Measurements from ENCODE around the gene HHAT.

The HHAT gene

DNA sequence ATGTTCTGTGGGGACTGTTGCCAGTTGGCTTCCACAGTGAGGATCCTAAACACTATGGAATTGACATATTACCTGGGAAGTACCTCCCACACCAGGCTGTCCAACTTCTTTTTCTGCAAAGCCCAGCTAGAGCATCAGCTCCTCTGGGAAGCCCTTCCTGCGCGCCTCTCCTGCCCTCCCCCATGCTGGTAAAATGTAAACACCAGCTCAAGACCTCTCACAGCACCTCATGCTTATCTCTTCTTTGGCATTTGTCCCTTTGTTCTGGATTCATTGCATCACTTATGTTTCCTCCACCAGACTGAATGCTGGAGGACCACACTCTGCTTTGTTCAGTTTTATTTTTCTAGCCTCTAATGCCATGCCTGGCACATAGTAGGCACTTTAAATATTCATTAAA is 172.1 kb downstream of the HHAT start:
- no peak for DNase-seq

DNA sequence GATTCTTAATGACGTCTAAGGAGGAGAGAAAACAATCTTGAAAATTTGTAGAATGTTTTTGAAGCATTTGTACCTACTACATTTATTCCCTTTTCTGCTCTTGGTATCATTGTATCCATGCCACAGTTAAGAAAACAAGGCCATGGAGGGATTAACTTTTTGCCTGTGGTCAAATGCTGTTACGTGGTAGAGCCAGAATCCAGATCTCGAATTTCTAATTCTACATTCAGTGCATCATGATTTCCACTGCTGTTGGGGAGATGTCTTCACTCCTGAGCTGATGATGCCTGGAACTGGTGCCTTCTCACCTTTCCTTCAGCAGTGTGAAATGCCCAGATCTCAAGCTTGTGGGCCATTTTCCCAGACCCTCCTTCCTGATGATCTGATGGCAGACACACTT is 175.6 kb downstream of the HHAT start:
- DNase-seq = no peak

DNA sequence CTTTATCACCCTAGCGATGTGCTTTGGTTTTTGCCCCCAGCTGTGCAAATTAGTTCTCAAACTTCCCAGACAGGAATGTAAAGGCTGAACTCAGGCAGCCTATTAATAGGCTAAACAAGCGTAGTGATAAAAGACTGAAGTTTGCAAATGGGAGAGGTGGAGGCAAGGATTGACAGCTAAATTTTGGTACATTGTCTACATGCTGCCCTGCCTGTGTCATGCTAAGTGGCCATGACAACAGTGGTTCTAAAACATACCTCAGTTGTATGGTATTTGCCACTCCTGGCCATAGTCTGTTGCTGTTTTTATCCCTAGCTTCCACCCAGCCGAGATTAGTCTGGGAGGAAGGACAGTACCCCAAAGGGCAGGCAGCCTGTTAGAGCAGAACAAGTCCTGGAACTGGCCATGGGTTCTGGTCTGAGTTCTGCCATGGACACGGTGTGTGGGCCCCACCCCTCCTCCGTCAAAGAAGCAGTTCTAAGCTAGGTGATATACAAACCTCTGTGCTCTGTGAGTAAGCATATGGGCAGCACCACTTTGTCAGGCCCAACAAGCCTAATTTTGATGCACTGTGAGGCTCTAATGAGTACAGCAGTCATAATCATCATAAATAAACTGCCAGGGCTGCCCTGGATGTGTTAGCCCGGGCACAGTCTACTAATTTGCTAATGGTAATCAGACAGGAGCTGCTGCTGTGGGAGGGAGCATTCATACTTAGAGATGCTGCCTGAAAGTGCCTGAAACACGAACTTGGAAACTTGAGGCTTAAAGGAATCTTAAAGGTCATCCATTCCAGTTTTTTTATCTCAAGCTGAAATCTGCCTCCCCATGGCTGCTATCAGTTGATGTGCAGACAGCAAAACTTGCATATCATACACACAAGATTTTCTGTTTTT is 177.1 kb downstream of the HHAT start:
- DNase-seq = no peak

DNA sequence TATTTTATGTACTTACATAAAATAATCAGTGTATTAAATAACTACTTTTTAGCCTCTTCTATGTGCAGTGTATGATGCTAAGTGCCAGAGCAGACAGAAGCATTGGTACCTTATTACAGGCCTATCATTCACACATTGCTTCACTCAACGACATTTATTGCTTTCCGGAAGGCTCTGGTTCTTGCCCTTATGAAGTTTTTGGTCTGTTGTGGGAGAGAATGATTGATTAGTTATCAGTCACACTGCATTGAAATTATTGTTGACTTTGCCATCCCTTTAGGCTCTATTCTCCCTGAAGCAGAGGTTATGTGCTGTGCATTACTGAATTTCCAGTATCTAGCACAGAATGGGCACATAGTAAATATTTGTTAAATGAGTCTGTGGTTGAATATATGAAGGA is 178.0 kb downstream of the HHAT start:
- no peak for DNase-seq

DNA sequence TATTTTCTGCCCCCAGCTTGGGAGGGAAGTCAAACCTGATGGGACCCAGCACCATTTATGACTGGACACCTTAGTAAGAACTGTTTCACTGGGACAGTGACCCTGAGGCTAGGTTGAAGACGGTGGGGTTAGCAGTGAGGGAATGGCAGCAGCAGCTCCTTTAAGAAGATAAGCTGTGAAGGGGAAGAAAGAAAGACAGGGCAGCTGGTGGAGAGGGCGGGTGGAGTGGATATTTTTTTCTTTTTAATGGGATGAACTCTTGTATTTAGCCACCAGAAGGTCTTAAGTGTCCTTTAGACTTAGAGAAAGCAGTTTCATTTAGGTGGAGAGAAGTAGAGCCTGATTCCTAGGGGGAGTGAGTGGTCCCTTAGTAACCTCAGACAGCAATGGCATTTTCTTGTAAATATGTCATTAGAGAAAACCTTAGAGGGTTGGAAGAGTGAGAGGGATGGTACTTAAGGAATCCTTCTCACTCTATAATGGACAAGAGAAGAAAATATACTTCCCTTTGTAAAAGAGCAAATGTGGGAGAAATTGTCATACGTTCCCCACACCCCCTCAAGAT is 187.5 kb downstream of the HHAT start:
- no peak for DNase-seq

DNA sequence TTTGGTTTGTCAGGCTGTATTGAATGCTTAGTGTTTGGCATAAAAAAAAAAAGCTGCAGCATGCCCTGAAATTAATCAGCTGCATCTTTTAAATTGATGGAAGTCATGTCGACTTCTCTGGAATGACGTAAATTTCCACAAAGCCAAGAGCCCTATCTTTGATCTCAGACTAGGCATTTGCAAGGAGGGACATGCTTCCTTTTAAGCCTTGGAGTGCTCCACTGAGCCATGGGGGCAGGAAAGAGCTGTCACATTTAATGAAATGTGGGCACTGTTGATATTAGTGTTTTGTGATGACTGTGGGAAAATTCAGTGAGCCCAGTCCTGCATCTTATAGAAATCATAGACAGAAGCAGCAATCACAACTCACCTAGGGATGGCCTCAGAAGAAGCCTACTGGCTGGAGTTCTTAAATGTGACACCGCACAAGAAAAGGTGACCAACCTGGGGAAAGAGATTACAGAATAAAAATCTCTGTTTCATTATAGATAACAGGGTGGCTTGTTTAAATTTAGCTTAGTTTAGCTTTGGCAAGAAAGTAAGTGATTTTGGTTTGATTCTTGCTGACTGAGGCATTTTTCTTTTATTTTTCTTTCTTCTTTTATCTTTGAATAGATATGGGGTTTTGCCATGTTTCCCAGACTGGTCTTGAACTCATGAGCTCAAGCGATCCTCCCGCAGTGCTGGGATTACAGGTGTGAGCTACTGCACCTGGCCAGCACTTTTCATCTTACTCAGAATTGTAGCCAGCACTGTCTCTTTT is 188.2 kb downstream of the HHAT start:
- no peak for DNase-seq

DNA sequence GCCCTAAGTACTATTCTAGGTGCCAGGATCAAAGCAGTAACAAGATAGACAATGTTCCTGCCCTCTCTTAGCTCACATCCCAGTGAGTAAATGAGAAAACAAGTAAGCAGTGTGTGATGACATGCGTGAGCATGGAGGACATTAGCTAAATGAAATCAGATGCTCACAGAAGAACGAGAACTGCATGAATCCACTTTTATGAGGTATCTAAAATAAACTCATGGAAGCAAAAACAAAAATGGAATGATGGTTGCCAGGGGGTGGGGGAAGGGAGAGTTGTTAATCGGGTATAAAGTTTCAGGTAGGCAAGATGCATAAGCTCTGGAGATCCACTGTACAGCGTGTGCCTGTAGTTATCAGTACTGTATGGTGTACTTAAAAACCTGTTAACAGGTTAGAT is 195.1 kb downstream of the HHAT start:
- DNase-seq = no peak

DNA sequence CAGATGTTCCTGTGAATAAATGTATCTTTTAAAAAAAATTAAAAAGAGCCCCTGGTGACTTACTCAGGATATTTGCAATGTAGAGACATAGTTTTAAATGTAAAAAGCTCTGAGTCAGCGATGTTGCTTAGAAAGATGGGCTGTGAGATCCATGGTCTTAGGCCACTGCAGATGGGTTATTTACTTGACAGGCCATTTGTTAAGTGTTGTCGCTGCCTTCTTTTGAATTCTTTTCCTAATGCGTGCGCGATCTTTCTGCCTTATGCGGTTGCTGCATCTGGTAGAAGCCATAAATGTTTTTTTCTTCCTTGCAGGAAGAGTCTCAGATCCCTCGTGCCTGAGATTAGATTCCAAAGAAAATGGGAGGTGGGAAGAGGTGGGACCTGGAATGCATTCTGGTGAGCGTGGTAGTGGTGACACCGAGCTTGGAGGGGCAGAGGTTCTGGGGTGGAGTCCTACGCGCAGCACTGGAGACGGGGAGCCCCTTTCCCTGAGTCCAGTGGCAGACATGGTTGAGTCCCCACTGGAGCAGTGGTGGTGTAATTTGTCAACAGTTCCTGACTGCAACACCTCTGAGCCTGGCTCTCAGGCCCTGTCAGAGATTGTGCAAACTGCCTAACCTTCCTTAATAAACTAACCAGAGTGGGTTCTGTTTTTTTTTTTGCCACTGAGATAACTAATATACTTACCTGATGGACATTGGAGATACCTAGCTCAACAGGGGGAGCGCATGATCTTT is 197.2 kb downstream of the HHAT start:
- no peak for DNase-seq

DNA sequence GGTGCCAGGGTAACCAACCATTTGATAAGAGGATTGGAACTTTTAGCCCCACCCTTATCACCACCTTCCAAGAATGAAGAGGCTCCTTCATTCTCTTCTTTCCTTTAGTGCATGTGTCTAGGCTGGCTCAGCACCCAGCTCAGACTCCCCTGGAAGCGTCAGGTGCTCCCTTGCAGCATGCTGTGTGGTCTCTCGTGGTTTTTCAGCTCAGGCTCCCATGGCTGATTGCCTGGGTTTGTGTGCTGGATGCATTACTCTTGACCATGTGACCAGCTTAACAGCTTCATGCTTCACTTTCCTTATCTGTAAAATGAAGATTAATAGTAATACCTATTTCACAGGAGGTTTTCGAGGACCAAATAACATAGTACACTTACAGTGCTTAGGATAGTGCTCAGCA is 198.4 kb downstream of the HHAT start:
- DNase-seq = no peak

DNA sequence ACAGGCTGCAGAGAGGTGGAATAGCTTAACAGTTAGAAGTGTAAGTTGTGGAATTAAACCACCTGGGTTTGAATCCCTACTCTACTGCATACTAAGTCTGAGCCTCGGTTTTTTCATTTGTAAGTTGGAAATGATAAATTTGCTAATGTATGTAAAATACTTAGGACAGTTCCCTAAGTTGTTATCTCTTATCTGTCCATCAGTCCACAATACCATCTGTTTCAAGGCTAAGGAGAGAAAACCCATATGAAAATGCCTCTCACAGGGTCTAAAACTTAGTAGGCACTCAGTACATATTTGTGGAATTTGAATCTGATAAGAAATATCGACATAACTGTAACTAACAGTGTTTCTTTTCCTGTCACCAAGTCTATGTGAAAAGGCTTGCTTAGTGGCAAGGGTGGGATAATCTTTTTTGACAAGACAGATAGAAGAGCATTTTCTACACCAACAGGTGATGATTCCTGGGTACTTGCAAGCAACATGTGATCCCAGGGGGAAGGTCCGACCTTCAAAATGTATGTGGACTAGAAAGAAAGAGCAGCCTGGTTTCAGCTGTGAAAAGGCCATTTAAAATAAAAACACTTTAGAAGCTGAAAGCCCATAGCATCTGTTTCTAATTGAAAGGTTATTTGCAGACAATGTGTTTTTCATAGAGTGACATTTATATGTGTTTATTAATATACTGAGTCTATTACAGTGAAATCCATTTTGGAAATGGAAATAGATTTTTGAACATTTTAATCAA is 202.9 kb downstream of the HHAT start:
- no peak for DNase-seq

DNA sequence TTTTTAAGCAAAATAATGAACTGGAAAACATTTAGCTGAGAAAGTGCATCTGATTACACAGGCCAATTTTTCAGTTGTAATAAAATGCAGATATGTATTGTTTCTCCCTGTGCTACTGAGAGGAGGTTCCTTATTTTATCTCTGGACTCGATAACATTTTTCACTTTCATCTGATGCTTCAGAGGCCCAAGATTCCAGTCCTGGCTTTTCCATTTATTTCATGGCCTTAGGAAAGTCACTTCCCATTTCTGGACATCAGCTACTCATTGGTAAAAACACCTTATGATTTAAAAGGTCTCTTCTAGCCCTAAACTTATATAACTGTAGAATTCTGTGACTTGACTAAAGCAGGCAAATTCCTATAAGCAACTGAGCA is 203.5 kb downstream of the HHAT start:
- DNase-seq = no peak

DNA sequence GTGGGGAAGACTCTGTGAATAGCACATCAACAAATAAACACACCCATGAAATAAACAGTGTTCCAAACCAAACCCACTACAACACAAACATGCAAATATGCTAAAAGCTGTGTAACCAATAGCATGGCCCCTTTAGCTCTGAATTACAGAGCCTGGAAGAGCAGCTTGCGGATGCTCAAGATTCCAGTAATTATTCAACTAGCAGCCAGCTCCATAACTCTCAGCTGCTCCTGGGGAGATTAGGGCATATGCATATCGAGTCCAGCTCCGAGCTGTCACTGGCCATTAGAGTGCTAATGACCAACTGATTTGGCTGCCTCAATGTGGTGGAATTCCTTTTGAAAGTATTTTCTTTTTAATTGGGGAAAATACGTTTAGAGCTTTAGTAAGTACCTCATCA is 207.1 kb downstream of the HHAT start:
- DNase-seq = no peak

DNA sequence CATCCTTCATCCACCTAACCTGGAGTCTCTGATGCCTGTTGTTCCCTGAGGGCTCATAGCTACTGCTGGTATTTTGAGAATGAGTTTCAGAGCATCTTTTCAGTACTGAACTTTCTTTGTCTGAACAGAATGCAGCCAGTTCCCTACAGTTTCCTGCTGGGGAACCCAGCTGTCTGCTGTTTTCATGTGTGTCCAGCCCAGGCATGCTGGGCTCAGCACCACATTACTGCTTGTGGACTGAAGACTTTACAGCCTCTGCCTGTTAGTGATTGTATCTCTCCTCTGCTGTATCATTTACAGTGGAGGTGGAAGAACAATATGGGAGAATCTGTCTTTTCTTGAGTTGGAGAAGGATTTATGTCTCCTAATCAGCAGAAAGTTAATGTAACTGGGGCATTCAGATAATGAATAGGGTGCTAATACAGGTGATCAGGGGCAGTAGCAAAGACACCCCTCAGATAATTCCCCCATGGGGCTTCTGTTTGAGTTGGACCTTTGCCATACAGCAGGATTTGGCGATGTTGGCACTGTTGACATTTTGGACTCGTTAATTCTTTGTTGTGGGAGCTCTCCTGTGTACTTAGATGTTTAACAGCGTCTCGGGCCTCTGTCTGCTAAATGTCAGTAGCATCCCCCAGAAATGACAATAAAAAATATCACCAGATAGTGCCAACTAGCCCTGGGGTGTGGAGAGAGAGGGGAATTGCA is 207.7 kb downstream of the HHAT start:
- no peak for DNase-seq

DNA sequence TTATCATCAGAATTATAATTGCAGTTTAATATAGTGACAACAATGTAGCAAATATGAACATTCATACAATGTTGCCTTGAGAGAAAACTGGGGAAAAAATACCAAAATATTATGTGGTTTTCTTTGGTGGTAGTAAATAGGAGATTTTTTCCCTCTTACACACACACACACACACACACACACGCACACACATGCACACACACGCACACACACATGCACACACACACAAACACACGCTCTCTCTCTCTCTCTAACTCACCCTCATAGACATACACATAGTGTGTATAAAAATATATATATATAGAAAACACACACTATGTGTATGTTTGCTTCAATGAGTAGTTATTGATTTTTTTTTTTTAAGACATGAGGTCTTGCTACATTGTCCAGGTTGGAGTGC is 211.6 kb downstream of the HHAT start:
- DNase-seq = no peak

DNA sequence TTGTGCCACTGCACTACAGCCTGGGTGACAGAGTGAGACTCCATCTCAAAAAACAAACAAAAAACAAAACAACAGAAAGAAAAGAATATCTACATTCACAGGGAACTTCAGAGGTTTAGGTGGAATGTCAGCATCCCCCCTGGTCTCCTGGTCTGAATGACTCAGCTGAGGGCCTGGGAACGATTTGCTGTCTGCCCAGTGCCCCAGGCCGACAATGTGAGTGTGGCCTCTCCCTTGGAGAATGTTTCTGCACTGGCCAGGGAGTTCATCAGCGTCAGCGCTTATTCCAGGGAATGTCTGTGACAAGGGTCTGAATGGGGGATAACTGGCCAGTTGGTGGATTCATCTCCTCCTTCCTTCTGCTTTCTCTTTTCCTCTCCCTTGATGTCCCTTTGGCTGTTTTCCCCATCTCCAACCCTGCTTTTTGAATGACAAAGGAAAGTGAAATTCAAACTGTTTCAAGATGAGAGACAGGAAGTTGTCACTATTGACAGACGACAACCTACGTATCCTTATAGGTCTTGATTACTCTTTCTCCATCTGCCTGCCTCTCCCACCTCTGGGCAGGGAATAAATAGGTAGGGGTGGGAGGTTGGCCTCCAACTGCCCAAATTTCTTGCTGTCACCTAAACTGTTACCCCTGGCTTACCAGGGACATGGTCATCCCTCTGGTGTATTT is 213.1 kb downstream of the HHAT start:
- no peak for DNase-seq

DNA sequence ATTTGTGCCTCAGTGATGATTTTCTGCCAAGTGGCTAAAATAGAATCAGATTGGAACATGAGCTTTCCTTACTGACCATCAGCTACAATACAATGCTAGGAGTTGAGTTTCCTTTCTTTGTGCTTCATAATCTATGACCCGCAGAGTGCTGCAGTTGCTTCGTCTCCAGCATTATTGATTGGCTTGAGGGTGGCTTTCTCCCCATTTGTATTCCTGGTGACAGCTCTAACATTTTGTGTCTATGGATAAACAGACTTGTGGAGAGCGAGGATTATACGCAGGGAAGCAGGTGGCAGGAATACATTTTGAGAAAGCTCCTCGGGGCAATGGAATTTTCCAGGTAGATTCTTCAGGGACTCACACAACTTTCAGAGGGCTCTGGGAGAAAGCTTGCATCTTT is 223.2 kb downstream of the HHAT start:
- no peak for DNase-seq

DNA sequence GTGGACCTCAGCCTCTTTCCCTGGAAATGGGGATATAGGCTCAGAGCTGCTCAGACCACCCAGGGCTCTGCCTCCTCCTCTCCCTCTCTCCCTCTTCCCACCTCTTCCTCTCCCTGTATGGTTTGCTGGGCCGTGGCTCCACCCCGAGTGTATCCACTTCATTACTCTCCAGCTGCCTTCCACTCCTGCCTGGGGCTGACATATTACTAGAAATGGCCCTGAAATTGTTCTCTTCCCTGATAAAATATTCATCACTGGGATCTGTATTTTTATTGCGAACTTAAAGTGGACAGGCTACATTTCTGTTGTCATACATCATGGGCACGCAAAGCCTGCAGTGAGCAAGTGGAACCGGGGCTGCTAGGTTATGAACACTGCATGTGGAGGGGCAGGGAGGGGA is 225.0 kb downstream of the HHAT start:
- DNase-seq = no peak

DNA sequence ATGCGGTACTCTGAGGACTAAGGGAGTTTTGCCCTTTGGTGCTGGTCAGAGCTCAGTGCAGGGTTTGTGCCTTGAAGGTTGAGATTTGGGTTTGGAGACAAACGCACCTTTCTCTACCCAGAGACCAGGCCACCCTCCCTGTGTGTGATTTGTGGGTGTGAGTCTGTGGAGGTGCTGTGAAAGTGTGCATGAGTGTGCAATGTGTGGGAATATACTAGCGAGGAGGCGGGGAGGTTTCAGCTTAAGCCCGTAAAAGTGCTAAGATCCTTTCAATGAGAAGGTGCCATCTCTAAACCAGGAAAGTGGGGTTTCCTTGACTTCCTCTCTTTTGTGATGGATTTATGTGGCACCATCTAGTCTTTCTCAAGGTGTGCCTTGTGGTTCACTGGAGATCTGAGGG is 225.7 kb downstream of the HHAT start:
- DNase-seq = no peak

DNA sequence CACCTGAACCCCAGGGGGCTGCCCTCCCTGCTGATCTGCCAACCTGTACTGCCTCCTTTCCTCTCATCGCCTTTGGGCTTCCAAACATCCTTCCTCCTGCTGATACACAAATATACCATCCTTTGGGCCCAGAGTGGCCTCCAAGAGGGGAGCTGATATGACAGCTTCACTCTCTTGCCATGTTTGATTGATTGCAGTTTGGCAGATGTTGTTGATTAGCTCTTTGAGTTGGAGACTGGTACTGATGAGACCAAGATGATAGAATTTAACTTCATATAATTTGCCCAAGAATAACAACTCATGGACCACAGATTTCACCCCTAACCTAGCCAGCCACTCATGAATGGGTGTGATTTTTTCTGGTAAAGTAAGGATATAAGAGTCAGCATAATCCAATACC is 227.8 kb downstream of the HHAT start:
- no peak for DNase-seq

DNA sequence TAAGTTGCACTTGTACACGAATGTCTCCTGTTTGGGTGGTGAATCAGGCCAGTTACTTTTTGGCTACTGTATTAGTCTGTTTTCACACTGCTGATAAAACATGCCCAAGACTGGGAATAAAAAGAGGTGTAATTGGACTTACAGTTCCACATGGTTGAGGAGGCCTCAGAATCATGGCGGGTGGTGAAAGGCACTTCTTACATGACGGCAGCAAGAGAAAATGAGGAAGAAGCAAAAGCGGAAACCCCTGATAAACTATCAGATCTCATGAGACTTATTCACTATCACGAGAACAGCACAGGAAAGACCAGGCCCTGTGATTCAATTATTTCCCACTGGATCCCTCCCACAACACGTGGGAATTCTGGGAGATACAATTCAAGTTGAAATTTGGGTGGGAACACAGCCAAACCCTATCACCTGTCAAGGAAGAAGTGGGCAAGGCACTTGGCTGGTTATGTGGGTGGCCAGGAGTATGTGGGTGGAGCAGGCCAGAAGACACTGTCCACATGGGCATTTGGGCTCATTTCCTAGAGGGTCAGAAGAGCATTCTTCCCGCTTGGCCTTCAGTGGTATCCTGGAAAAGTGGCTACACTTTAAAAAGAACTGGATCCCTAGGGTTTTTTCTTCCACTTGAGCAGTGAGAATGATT is 228.8 kb downstream of the HHAT start:
- DNase-seq = no peak

DNA sequence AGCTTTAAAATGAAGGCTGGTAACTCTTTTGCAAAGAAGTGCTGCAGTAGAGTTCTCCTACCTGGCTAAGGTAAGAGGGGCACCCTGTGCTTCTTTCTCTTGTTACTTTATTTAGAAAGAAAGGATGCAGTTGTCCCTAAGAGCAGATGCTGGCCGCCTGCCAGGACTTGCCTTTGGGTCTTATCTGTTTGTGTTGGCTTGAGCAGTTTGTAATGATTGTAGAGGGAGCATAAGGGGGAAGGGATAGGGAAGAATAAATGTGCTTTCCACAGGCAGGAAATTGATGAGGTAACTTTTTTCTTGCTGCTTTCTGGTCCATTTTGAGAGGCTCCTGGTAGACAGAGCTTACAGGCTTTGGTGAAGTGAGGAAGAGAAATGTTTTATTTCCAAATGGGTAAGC is 229.6 kb downstream of the HHAT start:
- no peak for DNase-seq
